Keratinocyte (primary cell): ENCODE measurements around the gene ANKRD34A.

Source experiments
- CTCF ChIP-seq, 3 experiments: IDR thresholded peaks in 1 of 3; conservative IDR thresholded peaks in 1 of 3; optimal IDR thresholded peaks in 1 of 3; 2 replicates in 2 of 3; 3 replicates in 1 of 3; pipeline versions ENCODE3 to v1.5.1; 2011; ENCODE audit warnings: low read length in 3 of 3, mild to moderate bottlenecking in 3 of 3, moderate library complexity in 2 of 3, control low read depth in 1 of 3, inconsistent platforms in 1 of 3; ENCODE audit not compliant: insufficient read depth in 2 of 3; ENCODE audit errors: extremely low read depth in 1 of 3
- EZH2 ChIP-seq: IDR thresholded peaks from one replicate; pipeline ENCODE4 v1.6.1; 2012; ENCODE audit warnings: inconsistent platforms, mild to moderate bottlenecking, low read length, moderate library complexity

GRCh38 chr1:145983960-145984830 lies 19.8 kb upstream of the ANKRD34A start:
- no peak for TF ChIP-seq EZH2
- TF ChIP-seq CTCF (optimal IDR thresholded peaks at IDR 0.05 in 1 of 3, IDR thresholded peaks at IDR 0.05 in 1 of 3, conservative IDR thresholded peaks at IDR 0.05 in 1 of 3; ENCODE audit: extremely low read depth in 1 of 3, insufficient read depth in 2 of 3, low read length in 3 of 3) = no peak
